ENCODE data around the gene BMPR1A. TPM values are rescaled to one million over a fixed set of nuclear protein-coding genes. Genes with fewer than 3 reads are reported as not detected.
"Not testable (repeated sequence)": the region's sequence is repeated elsewhere in the genome, so short reads cannot be mapped to it uniquely, and the experiment has no call there.

BMPR1A gene
- total and polyA plus RNA-seq, 4 experiments from 2014 or later: 4.7 to 21.0 (median 10.4) TPM

DNA sequence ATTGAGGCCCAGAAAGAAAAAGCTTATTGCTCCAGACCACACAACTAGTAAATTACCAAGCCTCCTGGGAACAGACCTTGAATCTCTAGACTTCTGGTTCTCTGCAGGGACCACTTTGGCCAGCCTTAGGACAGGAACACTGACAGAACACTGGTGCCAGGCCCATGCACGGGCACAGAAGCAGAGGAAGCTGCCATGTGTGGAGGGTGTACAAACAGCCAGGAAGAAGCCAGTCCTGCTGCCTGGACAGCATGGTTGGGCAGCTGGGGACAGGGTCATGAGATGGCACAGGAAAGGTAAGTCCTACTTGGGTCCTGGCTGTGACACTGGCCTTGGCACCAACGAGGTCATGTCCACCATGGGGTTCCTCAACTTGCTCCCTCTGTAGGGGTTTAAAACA is 181.8 kb downstream of the BMPR1A start:
- intact Hi-C loops (cut with micrococcal nuclease): loop anchor here (5.0 kb wide), 1 partner anchor 114 kb away; no protein-coding TSS in a partner anchor
- POLR2A ChIA-PET (ENCODE audit: partially characterized antibody): interaction anchor here (0.7 kb wide), 1 partner anchor 19 kb away, joined by 4 read pairs; no protein-coding TSS in a partner anchor

DNA sequence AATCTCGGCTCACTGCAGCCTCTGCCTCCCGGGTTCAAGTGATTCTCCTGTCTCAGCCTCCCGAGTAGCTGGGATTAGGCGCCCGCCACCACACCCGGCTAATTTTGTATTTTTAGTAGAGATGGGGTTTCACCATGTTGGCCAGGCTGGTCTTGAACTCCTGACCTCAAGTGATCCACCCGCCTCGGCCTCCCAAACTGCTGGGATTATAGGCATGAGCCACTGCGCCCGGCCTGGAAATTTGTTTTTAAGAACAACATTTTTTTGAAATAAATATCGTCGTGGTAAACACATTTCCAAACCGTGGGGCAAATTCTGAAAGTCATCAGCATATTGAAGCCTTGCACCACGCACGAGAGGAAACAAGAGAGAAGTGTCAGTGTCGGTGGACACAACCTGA is 183.7 kb downstream of the BMPR1A start:
- intact Hi-C loops (cut with micrococcal nuclease); H3K9me3 Mint-ChIP-seq; H3K27ac ChIP-seq (ENCODE audit: low read depth, low read length); DNase-seq; H3K36me3 ChIP-seq (ENCODE audit: insufficient read depth, low read length); H3K27me3 Mint-ChIP-seq; H3K27me3 ChIP-seq (ENCODE audit: insufficient read depth, low read length); H3K9me3 ChIP-seq (ENCODE audit: control insufficient read depth in 1 of 2, low read length in 2 of 2); H3K4me1 Mint-ChIP-seq; H3K4me1 ChIP-seq (ENCODE audit: insufficient read depth, low read length); H3K36me3 Mint-ChIP-seq; H3K4me3 ChIP-seq (ENCODE audit: low read length in 2 of 2): not testable (repeated sequence)
- H3K27ac Mint-ChIP-seq: peak overlapping the region in 1 of 7 donors; percentile 90
- CTCF ChIA-PET (ENCODE audit: partially characterized antibody): interaction anchor here (0.6 to 6.7 kb wide), 11 partner anchors 11 to 263 kb away, joined by 3 to 97 read pairs (median 4); partner anchors contain the start of gene ADIRF
- H3K4me3 Mint-ChIP-seq: peak overlapping the region in 1 of 8 donors; percentile 27
- POLR2A ChIA-PET (ENCODE audit: partially characterized antibody): interaction anchor here (0.9 to 1.5 kb wide), 3 partner anchors 10 to 154 kb away, joined by 3 to 4 read pairs (median 4); partner anchors contain the start of genes ADIRF and GLUD1

More for the DNA sequence above, 181.8 kb downstream of the BMPR1A start:
- no peaks in the 10 kb centered on the region for H3K9me3 ChIP-seq (ENCODE audit: control insufficient read depth in 1 of 2, low read length in 2 of 2)
- DNase-seq: no peak
- H3K4me1 Mint-ChIP-seq: peaks cover 0 to 7% (median 3%) of the 10 kb centered on the region in 4 donors
- peak overlapping the region in 1 of 7 donors; percentile 90 for H3K27ac Mint-ChIP-seq
- no peaks in the 10 kb centered on the region for H3K4me1 ChIP-seq (ENCODE audit: insufficient read depth, low read length)
- H3K27me3 Mint-ChIP-seq: no peaks in the 10 kb centered on the region
- H3K4me3 ChIP-seq (ENCODE audit: low read length in 2 of 2): no peak overlapping the region
- no peaks in the 10 kb centered on the region for H3K36me3 Mint-ChIP-seq
- peaks cover 0 to 4% (median 0%) of the 10 kb centered on the region in 8 donors for H3K9me3 Mint-ChIP-seq
- no peak overlapping the region for H3K27ac ChIP-seq (ENCODE audit: low read depth, low read length)
- no peaks in the 10 kb centered on the region for H3K36me3 ChIP-seq (ENCODE audit: insufficient read depth, low read length)
- no peak overlapping the region for H3K4me3 Mint-ChIP-seq
- CTCF ChIA-PET (ENCODE audit: partially characterized antibody): interaction anchor here (1.0 to 6.7 kb wide), 8 partner anchors 11 to 249 kb away, joined by 5 to 97 read pairs (median 8); partner anchors contain the start of gene ADIRF
- no peaks in the 10 kb centered on the region for H3K27me3 ChIP-seq (ENCODE audit: insufficient read depth, low read length)

DNA sequence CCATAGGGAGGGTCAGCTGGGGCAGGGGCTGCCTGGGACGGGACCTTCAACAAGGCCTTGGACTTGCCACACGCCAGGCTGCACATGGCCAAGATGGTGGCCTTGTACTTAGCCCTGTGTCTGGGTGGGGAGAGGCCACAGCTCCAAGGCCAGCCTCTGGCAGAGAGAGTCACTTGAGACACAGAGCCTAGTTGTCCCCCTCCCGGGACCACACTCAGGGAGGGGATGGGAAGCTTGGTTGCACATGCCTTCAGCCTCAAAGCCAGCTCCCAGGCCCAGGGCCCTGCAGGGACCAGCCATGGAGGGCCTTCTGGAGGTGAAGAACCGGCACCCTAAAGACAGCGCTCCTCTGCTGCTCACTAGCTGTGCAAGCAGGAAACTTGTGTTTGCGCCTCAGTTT is 184.3 kb downstream of the BMPR1A start:
- Mint-ChIP-seq H3K27me3 (no peaks in the 10 kb centered on the region), H3K27ac (peak overlapping the region in 2 of 7 donors; percentile 42 to 59), H3K4me3 (no peak overlapping the region), H3K36me3 (no peaks in the 10 kb centered on the region), H3K9me3 (peaks cover 0 to 4% (median 0%) of the 10 kb centered on the region in 8 donors), H3K4me1 (peaks cover 0 to 7% (median 3%) of the 10 kb centered on the region in 4 donors)
- Histone ChIP-seq H3K27me3 (ENCODE audit: insufficient read depth, low read length) (no peaks in the 10 kb centered on the region), H3K27ac (ENCODE audit: low read depth, low read length) (no peak overlapping the region), H3K36me3 (ENCODE audit: insufficient read depth, low read length) (no peaks in the 10 kb centered on the region), H3K4me3 (ENCODE audit: low read length in 2 of 2) (no peak overlapping the region), H3K4me1 (ENCODE audit: insufficient read depth, low read length) (no peaks in the 10 kb centered on the region), H3K9me3 (ENCODE audit: control insufficient read depth in 1 of 2, low read length in 2 of 2) (no peaks in the 10 kb centered on the region)
- DNase-seq: no peak
- CTCF ChIA-PET (ENCODE audit: partially characterized antibody): interaction anchor here (1.1 to 6.7 kb wide), 7 partner anchors 10 to 145 kb away, joined by 3 to 97 read pairs (median 3); partner anchors contain the start of gene ADIRF
- intact Hi-C loops (cut with micrococcal nuclease): no loop called here
- POLR2A ChIA-PET (ENCODE audit: partially characterized antibody): interaction anchor here (0.6 to 1.5 kb wide), 2 partner anchors 134 to 154 kb away, joined by 3 read pairs; partner anchors contain the start of gene GLUD1

DNA sequence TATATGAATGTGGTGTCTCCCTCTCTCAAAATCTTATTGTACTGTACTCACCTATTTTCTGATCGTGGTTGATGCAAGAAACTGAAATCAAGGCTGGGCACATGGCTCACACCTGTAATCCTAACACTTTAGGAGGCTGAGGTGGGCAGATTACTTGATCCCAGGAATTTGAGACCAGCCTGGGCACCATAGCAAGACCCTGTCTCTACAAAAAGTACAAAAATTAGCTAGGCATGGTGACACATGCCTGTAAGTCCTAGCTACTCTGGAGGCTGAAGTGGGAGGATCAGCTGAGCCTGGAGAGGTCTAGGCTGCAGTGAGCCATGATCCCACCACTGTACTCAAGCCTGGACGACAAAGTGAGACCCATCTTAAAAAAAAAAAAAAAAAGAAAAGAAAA is 185.0 kb downstream of the BMPR1A start:
- Mint-ChIP-seq H3K27ac (no peak overlapping the region), H3K36me3 (no peaks in the 10 kb centered on the region), H3K4me1 (peaks cover 0 to 7% (median 3%) of the 10 kb centered on the region in 4 donors), H3K4me3 (no peak overlapping the region), H3K9me3 (peaks cover 0 to 3% (median 0%) of the 10 kb centered on the region in 8 donors), H3K27me3 (no peaks in the 10 kb centered on the region)
- POLR2A ChIA-PET (ENCODE audit: partially characterized antibody): interaction anchor here (1.1 kb wide), 1 partner anchor 9 kb away, joined by 3 read pairs; no protein-coding TSS in a partner anchor
- Histone ChIP-seq H3K4me3 (ENCODE audit: low read length in 2 of 2) (no peak overlapping the region), H3K9me3 (ENCODE audit: control insufficient read depth in 1 of 2, low read length in 2 of 2) (no peaks in the 10 kb centered on the region), H3K4me1 (ENCODE audit: insufficient read depth, low read length) (no peaks in the 10 kb centered on the region), H3K27me3 (ENCODE audit: insufficient read depth, low read length) (no peaks in the 10 kb centered on the region), H3K27ac (ENCODE audit: low read depth, low read length) (no peak overlapping the region), H3K36me3 (ENCODE audit: insufficient read depth, low read length) (no peaks in the 10 kb centered on the region)
- intact Hi-C loops (cut with micrococcal nuclease): no loop called here
- CTCF ChIA-PET (ENCODE audit: partially characterized antibody): interaction anchor here (1.1 to 6.7 kb wide), 5 partner anchors 10 to 33 kb away, joined by 3 to 97 read pairs (median 32); partner anchors contain the start of gene ADIRF
- DNase-seq: no peak

DNA sequence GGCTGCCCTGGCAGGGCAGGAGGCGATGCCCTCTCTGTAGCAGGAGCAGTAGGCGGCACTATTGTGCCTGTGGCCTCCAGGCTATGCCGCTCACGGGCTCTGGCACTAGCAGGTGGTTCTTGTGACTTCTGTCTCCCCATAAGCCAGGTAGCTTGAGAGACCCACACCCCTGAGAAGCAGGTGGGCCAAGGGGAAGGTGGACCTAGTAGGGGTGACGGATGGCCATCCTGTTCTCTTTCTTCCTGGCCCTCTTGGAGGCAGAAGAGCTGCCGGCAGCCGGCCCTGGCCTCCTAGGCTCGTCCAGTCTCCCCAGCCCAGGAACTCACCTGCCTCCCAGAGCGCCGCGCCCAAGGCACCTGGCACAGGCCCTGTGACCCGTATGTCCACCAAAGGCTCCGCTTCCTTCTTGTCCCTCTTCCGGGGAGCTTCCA is 185.6 kb downstream of the BMPR1A start:
- peaks cover 0 to 3% of the 10 kb centered on the region in 2 donors for H3K27me3 Mint-ChIP-seq
- CTCF ChIA-PET (ENCODE audit: partially characterized antibody): interaction anchor here (5.7 to 6.7 kb wide), 2 partner anchors 9 to 26 kb away, joined by 35 to 97 read pairs; partner anchors contain the start of gene ADIRF
- intact Hi-C loops (cut with micrococcal nuclease): no loop called here

DNA sequence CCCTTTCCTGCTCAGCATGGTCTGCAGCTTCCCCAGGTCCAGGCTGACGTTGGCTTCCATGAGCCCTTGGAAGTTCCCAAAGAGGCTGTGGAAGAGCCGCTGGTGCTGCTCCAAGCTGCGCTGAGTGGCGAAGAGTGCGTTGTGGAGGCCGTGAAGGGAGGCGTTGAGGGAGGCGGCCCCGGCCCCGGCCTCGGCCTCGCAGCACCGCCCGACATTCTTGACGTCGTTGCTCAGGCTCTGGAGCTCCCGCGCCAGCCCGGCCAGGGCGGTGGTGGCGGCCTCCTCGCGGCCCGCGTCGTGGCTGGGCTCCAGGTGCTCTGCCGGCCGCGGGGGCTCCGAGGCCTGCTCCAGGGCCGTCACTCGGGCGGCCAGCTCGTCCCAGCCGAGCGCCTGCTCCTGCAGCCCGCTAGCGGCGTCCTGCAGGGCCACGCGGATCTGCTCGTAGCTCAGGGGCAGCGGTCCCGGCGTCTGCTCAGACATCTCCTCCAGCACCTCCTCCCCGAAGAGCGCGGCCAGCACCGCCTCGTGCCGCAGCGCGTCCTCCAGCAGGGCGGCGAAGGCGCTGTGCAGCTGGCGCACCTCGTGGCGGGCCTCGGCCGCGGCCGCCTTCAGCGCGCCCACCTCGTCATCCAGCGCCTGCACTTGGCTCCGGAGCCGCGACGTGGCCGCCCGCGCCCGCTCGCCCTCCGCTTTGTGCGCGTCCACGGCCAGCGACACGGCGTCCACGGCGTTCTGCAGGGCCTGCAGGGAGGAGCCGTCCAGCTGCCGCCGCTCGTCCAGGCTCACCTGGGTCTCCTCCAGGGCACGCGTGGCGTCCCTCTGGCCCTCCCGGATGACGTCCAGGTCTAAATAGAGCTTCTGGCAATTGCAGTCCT is 186.3 kb downstream of the BMPR1A start:
- intact Hi-C loops (cut with micrococcal nuclease): no loop called here
- peaks cover 0 to 3% (median 0%) of the 10 kb centered on the region in 8 donors for H3K9me3 Mint-ChIP-seq

More for the DNA sequence above, 185.6 kb downstream of the BMPR1A start:
- Histone ChIP-seq H3K4me1 (ENCODE audit: insufficient read depth, low read length) (no peaks in the 10 kb centered on the region), H3K27ac (ENCODE audit: low read depth, low read length) (no peak overlapping the region), H3K27me3 (ENCODE audit: insufficient read depth, low read length) (no peaks in the 10 kb centered on the region), H3K4me3 (ENCODE audit: low read length in 2 of 2) (no peak overlapping the region), H3K36me3 (ENCODE audit: insufficient read depth, low read length) (no peaks in the 10 kb centered on the region), H3K9me3 (ENCODE audit: control insufficient read depth in 1 of 2, low read length in 2 of 2) (no peaks in the 10 kb centered on the region)
- no peak overlapping the region for H3K4me3 Mint-ChIP-seq
- POLR2A ChIA-PET (ENCODE audit: partially characterized antibody): interaction anchor here (1.0 to 1.1 kb wide), 2 partner anchors 8 to 29 kb away, joined by 3 to 4 read pairs; no protein-coding TSS in a partner anchor
- H3K9me3 Mint-ChIP-seq: peaks cover 0 to 3% (median 0%) of the 10 kb centered on the region in 8 donors
- no peak overlapping the region for H3K27ac Mint-ChIP-seq
- H3K4me1 Mint-ChIP-seq: peaks cover 0 to 7% (median 5%) of the 10 kb centered on the region in 4 donors
- DNase-seq: no peak
- H3K36me3 Mint-ChIP-seq: no peaks in the 10 kb centered on the region

More for the DNA sequence above, 186.3 kb downstream of the BMPR1A start:
- Histone ChIP-seq H3K27me3 (ENCODE audit: insufficient read depth, low read length) (no peaks in the 10 kb centered on the region), H3K4me1 (ENCODE audit: insufficient read depth, low read length) (no peaks in the 10 kb centered on the region), H3K27ac (ENCODE audit: low read depth, low read length) (no peak overlapping the region), H3K4me3 (ENCODE audit: low read length in 2 of 2) (no peak overlapping the region), H3K9me3 (ENCODE audit: control insufficient read depth in 1 of 2, low read length in 2 of 2) (no peaks in the 10 kb centered on the region), H3K36me3 (ENCODE audit: insufficient read depth, low read length) (no peaks in the 10 kb centered on the region)
- peaks cover 0 to 3% of the 10 kb centered on the region in 2 donors for H3K27me3 Mint-ChIP-seq
- H3K4me3 Mint-ChIP-seq: no peak overlapping the region
- no peaks in the 10 kb centered on the region for H3K36me3 Mint-ChIP-seq
- DNase-seq: no peak
- H3K27ac Mint-ChIP-seq: no peak overlapping the region
- H3K4me1 Mint-ChIP-seq: peaks cover 0 to 7% (median 5%) of the 10 kb centered on the region in 4 donors
- ChIA-PET CTCF (ENCODE audit: partially characterized antibody) (interaction anchor here (6.7 kb wide), 1 partner anchor 26 kb away, joined by 97 read pairs; the partner anchor contains the start of gene ADIRF), POLR2A (ENCODE audit: partially characterized antibody) (interaction anchor here (1.0 kb wide), 1 partner anchor 28 kb away, joined by 4 read pairs; no protein-coding TSS in a partner anchor)

Data from CD4-positive, alpha-beta memory T cell (primary cell).